GM12873 (cell line): ENCODE results near the gene METTL25.

Source experiments
- TF ChIP-seq, protein P1 (sequence below): IDR thresholded peaks from 2 replicates; pipeline ENCODE4 v1.5.1; 2012; ENCODE audit warnings: low read depth, mild to moderate bottlenecking, moderate library complexity, low read length, control low read depth; ENCODE audit not compliant: insufficient read depth; ENCODE audit errors: missing control alignments

Gene METTL25

DNA sequence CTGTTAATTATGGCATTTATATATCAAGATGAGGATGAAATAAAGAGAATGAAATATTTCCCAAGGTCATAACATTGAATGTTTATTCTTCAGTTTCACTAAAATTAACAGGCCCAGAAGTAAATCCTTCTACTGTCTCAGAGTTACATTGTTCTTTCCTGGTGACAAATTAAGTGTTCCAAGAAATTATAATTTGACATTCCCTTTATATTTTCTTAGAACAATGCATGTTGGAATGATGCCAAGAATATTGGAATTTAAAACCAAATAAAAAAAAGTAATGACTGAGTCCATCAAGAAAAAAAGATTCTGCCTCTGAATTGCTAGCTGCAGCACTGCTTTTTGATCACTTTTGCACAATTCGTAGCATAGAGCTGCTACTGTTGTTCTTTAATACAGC, 152.1 kb downstream of the METTL25 start:
- TF ChIP-seq, protein P1, sequence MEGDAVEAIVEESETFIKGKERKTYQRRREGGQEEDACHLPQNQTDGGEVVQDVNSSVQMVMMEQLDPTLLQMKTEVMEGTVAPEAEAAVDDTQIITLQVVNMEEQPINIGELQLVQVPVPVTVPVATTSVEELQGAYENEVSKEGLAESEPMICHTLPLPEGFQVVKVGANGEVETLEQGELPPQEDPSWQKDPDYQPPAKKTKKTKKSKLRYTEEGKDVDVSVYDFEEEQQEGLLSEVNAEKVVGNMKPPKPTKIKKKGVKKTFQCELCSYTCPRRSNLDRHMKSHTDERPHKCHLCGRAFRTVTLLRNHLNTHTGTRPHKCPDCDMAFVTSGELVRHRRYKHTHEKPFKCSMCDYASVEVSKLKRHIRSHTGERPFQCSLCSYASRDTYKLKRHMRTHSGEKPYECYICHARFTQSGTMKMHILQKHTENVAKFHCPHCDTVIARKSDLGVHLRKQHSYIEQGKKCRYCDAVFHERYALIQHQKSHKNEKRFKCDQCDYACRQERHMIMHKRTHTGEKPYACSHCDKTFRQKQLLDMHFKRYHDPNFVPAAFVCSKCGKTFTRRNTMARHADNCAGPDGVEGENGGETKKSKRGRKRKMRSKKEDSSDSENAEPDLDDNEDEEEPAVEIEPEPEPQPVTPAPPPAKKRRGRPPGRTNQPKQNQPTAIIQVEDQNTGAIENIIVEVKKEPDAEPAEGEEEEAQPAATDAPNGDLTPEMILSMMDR = no peak

DNA sequence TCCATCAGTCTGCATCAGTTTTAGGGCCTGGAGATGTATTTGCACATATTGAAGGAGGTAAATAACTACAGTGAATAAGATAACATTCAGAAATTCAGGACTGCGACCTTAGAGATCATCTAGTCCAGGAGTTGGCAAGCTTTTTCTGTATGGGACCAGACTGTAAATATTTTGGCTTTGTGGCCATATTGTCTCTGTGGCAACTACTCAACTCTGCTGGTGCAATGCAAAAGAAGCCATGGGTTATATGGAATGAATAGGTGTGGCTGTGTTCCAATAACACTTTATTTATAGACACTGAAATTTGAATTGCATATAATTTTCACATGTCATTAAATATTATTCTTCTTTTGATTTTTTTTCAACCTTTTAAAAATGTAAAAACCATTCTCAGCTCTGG, 156.6 kb downstream of the METTL25 start:
- TF ChIP-seq, protein P1 = no peak

DNA sequence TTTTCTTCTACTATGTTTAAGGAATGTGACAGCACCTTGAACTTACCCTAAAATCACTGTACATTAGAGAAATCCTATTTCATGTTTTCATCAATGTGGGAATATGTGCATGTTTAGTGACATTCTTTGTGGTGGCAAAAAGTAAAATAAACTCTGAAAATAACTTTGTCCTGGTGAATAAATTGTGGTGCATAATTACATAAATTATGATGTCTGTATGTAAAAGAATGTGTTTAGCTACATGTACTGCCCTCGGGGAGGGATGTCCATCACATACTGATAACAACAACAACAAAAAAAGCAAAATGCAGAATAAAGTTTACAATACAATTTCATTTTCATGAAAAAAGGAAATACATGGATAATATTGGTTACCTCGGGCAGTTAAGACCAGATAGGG, 157.3 kb downstream of the METTL25 start:
- TF ChIP-seq, protein P1 = no peak

DNA sequence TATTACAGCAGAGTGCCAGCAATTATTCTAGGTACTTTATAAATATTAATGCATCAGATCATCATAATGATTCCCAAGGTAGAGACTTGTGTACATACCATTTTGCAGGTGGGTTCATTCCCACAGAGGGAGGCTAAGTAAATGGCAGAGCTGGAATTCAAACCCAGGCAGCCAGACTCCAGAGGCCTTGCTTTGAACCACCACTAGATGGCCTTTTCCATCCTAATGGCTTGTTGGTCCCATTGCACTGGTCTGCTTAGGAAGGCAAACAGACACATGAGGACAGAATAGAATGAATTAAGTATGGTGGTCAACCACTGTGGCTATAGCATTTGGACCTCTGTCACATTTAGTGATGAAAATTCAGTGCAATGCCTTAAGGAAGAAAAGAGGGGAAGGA, 158.7 kb downstream of the METTL25 start:
- TF ChIP-seq, protein P1 = peak; percentile 84

DNA sequence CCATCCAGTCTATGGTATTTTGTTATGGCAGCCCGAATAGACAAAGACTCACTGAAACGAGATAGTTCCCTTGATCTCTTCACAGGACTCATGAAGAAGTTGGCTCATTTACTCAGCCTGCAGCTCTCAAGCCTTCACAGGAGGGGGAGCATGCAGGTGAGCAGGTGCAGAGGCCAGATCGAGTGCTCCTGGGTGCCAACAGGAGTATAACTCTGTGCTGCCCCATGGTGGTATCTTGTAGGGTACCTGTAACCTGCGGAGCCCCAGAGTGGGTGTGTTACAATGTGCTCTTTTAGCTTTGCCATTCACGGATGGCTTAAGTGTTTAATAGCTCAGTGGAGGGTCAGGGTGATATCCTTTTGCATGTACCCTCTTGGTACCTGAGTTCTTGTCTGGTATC, 159.5 kb downstream of the METTL25 start:
- TF ChIP-seq, protein P1 = no peak

DNA sequence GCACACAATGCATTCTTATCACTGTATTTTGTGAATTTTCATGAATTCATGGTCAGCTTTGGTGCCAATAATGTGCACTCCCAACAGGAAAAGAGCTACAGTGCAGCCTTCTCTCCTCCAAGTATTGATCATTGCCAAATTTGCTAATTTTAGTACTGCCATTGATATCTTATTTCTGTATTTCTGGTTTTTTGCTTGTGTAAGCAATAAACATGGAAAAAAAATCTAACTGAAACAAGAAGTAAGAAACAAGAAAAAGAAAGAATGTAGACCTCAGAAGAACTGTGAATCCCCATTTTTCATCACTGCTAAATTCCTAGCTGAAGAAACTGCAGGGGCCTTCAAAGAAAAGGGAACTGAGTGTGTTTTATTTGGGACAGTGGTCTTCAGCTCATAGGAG, 161.2 kb downstream of the METTL25 start:
- TF ChIP-seq, protein P1 = no peak

DNA sequence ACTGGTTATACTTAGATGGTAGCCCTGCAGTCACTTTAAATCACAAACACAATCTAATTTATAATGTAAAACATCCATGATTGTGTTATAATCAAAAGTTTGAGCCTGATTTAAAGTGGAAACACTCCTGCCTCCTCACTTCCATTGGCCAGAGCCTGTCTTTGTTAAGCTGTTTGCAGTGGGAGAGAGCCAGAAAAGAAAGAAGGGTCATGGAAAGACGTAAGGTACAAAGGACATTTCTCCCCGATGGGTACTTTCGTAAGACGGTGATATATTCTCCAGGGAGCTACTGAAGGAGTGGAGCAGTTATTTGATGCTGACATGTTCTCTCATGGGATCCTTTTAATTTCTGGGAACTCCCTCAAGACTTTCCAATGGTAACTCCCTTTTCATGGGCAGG, 164.0 kb downstream of the METTL25 start:
- TF ChIP-seq, protein P1 = no peak
